ENCODE measurements around the gene TRIM24. TPM values are rescaled to one million over a fixed set of nuclear protein-coding genes. Genes with fewer than 3 reads are reported as not detected.

The TRIM24 gene
- total RNA-seq, 1 experiment from 2014 or later = 29.8 TPM

GRCh38 chr7:138616085-138616484 is 156.0 kb downstream of the TRIM24 start:
- H3K4me1 Mint-ChIP-seq (ENCODE audit: low read depth, unreplicated experiment) = peaks cover 8% of the 10 kb centered on the region
- H3K9me3 Mint-ChIP-seq (ENCODE audit: low read depth, unreplicated experiment) = no peaks in the 10 kb centered on the region
- intact Hi-C loops (cut with micrococcal nuclease; ENCODE audit: unreplicated experiment) = no loop called here
- H3K4me3 Mint-ChIP-seq (ENCODE audit: low read depth, unreplicated experiment) = no peak overlapping the region
- no peak overlapping the region for H3K27ac Mint-ChIP-seq (ENCODE audit: unreplicated experiment)
- no peaks in the 10 kb centered on the region for H3K36me3 Mint-ChIP-seq (ENCODE audit: insufficient read depth, unreplicated experiment)
- no TSS peak for BruUV-seq (replicated peaks)
- TF ChIP-seq CTCF (IDR thresholded peaks at IDR 0.05; ENCODE audit: unreplicated experiment) = no peak
- no peaks in the 10 kb centered on the region for H3K27me3 Mint-ChIP-seq (ENCODE audit: unreplicated experiment)
- no peak for DNase-seq
- CTCF ChIA-PET = interaction anchor here (0.6 kb wide), 1 partner anchor 401 kb away, joined by 3 read pairs; no protein-coding TSS in a partner anchor

- no peaks in the 10 kb centered on the region for H3K9me3 Mint-ChIP-seq (ENCODE audit: low read depth, unreplicated experiment)
- no peaks in the 10 kb centered on the region for H3K36me3 Mint-ChIP-seq (ENCODE audit: insufficient read depth, unreplicated experiment)
- peaks cover 8% of the 10 kb centered on the region for H3K4me1 Mint-ChIP-seq (ENCODE audit: low read depth, unreplicated experiment)
- no TSS peak for BruUV-seq (replicated peaks)
- H3K4me3 Mint-ChIP-seq (ENCODE audit: low read depth, unreplicated experiment) = no peak overlapping the region
- CTCF ChIA-PET = no interaction called here
- no peak for TF ChIP-seq CTCF (IDR thresholded peaks at IDR 0.05; ENCODE audit: unreplicated experiment)
- intact Hi-C loops (cut with micrococcal nuclease; ENCODE audit: unreplicated experiment) = no loop called here
- H3K27me3 Mint-ChIP-seq (ENCODE audit: unreplicated experiment) = no peaks in the 10 kb centered on the region
- no peak overlapping the region for H3K27ac Mint-ChIP-seq (ENCODE audit: unreplicated experiment)
- DNase-seq = no peak
These were observed 158.4 kb downstream of the TRIM24 start for GRCh38 chr7:138618506-138618905.

- Mint-ChIP-seq H3K4me1 (ENCODE audit: low read depth, unreplicated experiment) (peaks cover 8% of the 10 kb centered on the region), H3K9me3 (ENCODE audit: low read depth, unreplicated experiment) (no peaks in the 10 kb centered on the region), H3K36me3 (ENCODE audit: insufficient read depth, unreplicated experiment) (no peaks in the 10 kb centered on the region), H3K27ac (ENCODE audit: unreplicated experiment) (no peak overlapping the region), H3K4me3 (ENCODE audit: low read depth, unreplicated experiment) (no peak overlapping the region), H3K27me3 (ENCODE audit: unreplicated experiment) (no peaks in the 10 kb centered on the region)
- intact Hi-C loops (cut with micrococcal nuclease; ENCODE audit: unreplicated experiment) = no loop called here
- TF ChIP-seq CTCF (IDR thresholded peaks at IDR 0.05; ENCODE audit: unreplicated experiment) = no peak
- CTCF ChIA-PET = interaction anchor here (0.6 kb wide), 1 partner anchor 158 kb away, joined by 3 read pairs; no protein-coding TSS in a partner anchor
- DNase-seq = no peak
- no TSS peak for BruUV-seq (replicated peaks)
These were observed 158.9 kb downstream of the TRIM24 start for GRCh38 chr7:138618933-138619332.

GRCh38 chr7:138622841-138623240 is 162.8 kb downstream of the TRIM24 start:
- Mint-ChIP-seq H3K27ac (ENCODE audit: unreplicated experiment) (no peak overlapping the region), H3K4me1 (ENCODE audit: low read depth, unreplicated experiment) (peaks cover 8% of the 10 kb centered on the region), H3K36me3 (ENCODE audit: insufficient read depth, unreplicated experiment) (no peaks in the 10 kb centered on the region), H3K4me3 (ENCODE audit: low read depth, unreplicated experiment) (no peak overlapping the region), H3K27me3 (ENCODE audit: unreplicated experiment) (no peaks in the 10 kb centered on the region), H3K9me3 (ENCODE audit: low read depth, unreplicated experiment) (no peaks in the 10 kb centered on the region)
- no peak for DNase-seq
- intact Hi-C loops (cut with micrococcal nuclease; ENCODE audit: unreplicated experiment) = no loop called here
- TF ChIP-seq CTCF (IDR thresholded peaks at IDR 0.05; ENCODE audit: unreplicated experiment) = no peak
- CTCF ChIA-PET = no interaction called here
- no TSS peak for BruUV-seq (replicated peaks)
